ENCODE results near the gene LTA4H. TPM values are rescaled to one million over a fixed set of nuclear protein-coding genes. Genes with fewer than 3 reads are reported as not detected.
A peak's percentile ranks its signal among the peaks of the same experiment; 100 is the strongest.

LTA4H gene
- total RNA-seq, 1 donor from 2014 or later, result 64.1 TPM

GRCh38 chr12:96034621-96035282 is 635 bp downstream of the LTA4H start:
- intact Hi-C loops (cut with micrococcal nuclease), result loop anchor here (1.0 to 5.0 kb wide), 8 partner anchors 13 to 873 kb away; partner anchors contain the start of genes AMDHD1, CCDC38, CFAP54 and FGD6
- peak; percentile 73 for DNase-seq
- H3K4me1 Mint-ChIP-seq, result peaks cover 11% of the 10 kb centered on the region

DNA sequence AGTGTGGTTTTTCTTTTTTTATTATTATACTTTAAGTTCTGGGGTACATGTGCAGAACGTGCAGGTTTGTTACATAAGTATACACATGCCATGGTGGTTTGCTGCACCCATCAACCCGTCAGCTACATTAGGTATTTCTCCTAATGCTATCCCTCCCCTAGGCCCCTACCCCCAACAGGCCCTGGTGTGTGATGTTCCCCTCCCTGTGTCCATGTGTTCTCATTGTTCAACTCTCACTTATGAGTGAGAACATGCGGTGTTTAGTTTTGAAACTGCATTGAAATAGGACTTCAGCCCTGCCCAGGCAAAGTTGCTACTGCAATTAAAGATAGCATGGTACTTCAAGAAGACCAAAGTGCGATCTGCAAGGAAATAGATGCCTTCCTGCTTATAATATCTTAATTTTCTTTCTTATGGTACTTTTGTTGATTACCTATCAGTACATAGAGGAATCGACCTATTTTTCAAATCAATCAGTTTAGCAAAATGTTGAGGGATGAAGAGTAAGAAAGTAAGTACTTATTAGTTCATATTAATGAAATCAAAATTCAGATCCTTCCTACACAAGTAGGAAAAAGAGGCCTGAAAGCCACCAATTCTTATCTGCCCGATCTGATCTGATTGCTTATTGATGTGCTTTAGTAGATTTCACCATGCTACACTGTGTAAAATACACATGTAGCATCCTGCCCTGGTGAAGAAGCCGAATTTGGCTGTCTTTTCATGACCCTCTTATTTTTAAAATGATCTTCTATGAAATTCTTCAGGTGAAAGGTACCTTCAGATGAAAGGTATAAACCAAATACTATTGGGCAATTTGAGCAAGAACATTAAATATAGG is 1.6 kb downstream of the LTA4H start:
- H3K27ac Mint-ChIP-seq, result no peak overlapping the region
- DNase-seq, result no peak
- no peaks in the 10 kb centered on the region for H3K27me3 Mint-ChIP-seq
- H3K36me3 Mint-ChIP-seq (ENCODE audit: low read depth), result peaks cover 2% of the 10 kb centered on the region
- H3K4me1 Mint-ChIP-seq, result peaks cover 12% of the 10 kb centered on the region
- no peaks in the 10 kb centered on the region for H3K9me3 Mint-ChIP-seq
- H3K4me3 Mint-ChIP-seq, result no peak overlapping the region
- intact Hi-C loops (cut with micrococcal nuclease), result loop anchor here (2.0 kb wide), 1 partner anchor 91 kb away; the partner anchor contains the start of genes AMDHD1 and CCDC38

More at GRCh38 chr12:96034621-96035282, 635 bp downstream of the LTA4H start:
- Mint-ChIP-seq H3K36me3 (ENCODE audit: low read depth) (peaks cover 2% of the 10 kb centered on the region), H3K27ac (no peak overlapping the region), H3K9me3 (no peaks in the 10 kb centered on the region), H3K27me3 (no peaks in the 10 kb centered on the region), H3K4me3 (no peak overlapping the region)

GRCh38 chr12:96029826-96030225 is 5.6 kb downstream of the LTA4H start:
- Mint-ChIP-seq H3K27me3 (no peaks in the 10 kb centered on the region), H3K4me3 (no peak overlapping the region), H3K27ac (no peak overlapping the region), H3K9me3 (no peaks in the 10 kb centered on the region), H3K4me1 (peaks cover 12% of the 10 kb centered on the region), H3K36me3 (ENCODE audit: low read depth) (peaks cover 20% of the 10 kb centered on the region)
- intact Hi-C loops (cut with micrococcal nuclease), result no loop called here
- peak; percentile 37 for DNase-seq

DNA sequence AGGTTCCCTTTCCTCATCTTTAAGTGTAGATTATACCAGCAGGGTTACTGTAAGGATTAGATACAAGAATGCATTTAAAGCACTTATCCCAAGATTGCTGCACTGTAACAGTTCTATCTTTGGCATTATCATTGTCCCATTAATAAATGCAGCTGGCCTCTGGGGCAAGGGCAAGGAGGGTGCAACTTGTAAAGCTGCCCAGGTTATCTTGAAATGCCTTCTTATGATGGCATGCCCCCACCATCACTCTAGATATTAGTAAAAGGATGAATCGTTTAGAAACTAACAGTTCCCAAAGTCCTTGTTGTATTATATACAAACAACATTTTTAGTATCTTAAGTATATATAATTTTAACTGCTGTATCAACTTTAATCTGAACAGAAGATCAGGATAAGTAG is 6.8 kb downstream of the LTA4H start:
- Mint-ChIP-seq H3K4me1 (peaks cover 9% of the 10 kb centered on the region), H3K4me3 (no peak overlapping the region), H3K27ac (no peak overlapping the region), H3K36me3 (ENCODE audit: low read depth) (peaks cover 24% of the 10 kb centered on the region), H3K27me3 (no peaks in the 10 kb centered on the region), H3K9me3 (no peaks in the 10 kb centered on the region)
- intact Hi-C loops (cut with micrococcal nuclease), result no loop called here
- peak; percentile 28 for DNase-seq

GRCh38 chr12:96026331-96026730 is 9.1 kb downstream of the LTA4H start:
- Mint-ChIP-seq H3K4me1 (peaks cover 6% of the 10 kb centered on the region), H3K9me3 (no peaks in the 10 kb centered on the region), H3K27me3 (no peaks in the 10 kb centered on the region), H3K36me3 (ENCODE audit: low read depth) (peaks cover 33% of the 10 kb centered on the region), H3K4me3 (no peak overlapping the region), H3K27ac (no peak overlapping the region)
- intact Hi-C loops (cut with micrococcal nuclease), result no loop called here
- DNase-seq, result no peak

DNA sequence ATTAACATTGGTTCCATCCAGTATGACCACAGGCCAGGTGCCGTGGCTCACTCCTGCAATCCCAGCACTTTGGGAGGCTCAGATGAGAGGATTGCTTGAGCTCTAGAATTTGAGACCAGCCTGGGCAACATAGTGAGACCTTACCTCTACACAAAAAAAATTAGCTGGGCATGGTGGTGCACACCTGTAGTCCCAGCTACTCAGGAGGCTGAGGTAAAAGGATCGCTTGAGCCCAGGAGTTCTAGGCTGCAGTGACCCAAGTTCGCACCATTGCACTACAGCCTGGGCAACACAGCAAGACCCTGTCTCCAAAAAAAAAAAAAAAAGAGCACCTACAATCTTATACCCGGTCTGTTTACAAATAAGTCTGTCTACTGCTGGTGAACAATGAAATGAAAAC is 9.9 kb downstream of the LTA4H start:
- no peaks in the 10 kb centered on the region for H3K9me3 Mint-ChIP-seq
- intact Hi-C loops (cut with micrococcal nuclease), result no loop called here
- no peaks in the 10 kb centered on the region for H3K27me3 Mint-ChIP-seq
- H3K4me1 Mint-ChIP-seq, result peaks cover 6% of the 10 kb centered on the region
- H3K36me3 Mint-ChIP-seq (ENCODE audit: low read depth), result peaks cover 33% of the 10 kb centered on the region
- H3K4me3 Mint-ChIP-seq, result no peak overlapping the region
- no peak overlapping the region for H3K27ac Mint-ChIP-seq
- no peak for DNase-seq

DNA sequence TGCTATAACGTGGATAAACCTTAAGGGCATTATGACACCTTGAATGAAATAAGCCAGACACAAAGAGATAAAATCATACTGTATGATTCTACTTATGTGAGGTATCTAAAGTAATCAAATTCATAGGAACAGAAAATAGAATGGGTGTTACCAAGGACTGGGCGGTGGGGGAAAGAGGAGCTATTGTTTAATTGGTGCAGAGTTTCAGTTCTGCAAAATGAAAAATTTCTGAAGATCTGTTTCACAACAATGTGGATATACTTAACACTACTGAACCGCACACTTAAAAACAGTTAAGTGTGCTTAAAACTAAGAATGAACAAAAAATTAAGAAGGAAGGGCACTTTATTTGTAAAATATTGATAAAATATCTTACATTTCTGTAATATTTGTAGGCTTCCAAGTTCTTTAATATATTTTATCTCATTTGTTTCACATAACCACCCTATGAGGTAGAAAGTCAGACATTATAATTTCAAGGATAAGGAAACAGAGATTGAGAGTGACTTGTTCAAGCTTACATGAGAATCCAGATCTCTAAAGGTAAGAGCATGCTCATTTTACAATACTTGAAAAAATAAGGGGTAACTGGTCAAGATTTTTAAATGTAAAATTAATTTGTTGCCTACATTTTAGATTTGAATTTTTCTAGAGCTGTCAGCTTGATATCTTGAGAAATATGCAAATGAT is 14.9 kb downstream of the LTA4H start:
- no peak overlapping the region for H3K27ac Mint-ChIP-seq
- no peaks in the 10 kb centered on the region for H3K27me3 Mint-ChIP-seq
- intact Hi-C loops (cut with micrococcal nuclease), result no loop called here
- H3K4me3 Mint-ChIP-seq, result no peak overlapping the region
- H3K36me3 Mint-ChIP-seq (ENCODE audit: low read depth), result peaks cover 34% of the 10 kb centered on the region
- H3K4me1 Mint-ChIP-seq, result no peaks in the 10 kb centered on the region
- no peaks in the 10 kb centered on the region for H3K9me3 Mint-ChIP-seq
- no peak for DNase-seq

- Mint-ChIP-seq H3K4me3 (no peak overlapping the region), H3K4me1 (no peaks in the 10 kb centered on the region), H3K9me3 (no peaks in the 10 kb centered on the region), H3K27ac (no peak overlapping the region), H3K27me3 (no peaks in the 10 kb centered on the region), H3K36me3 (ENCODE audit: low read depth) (peaks cover 31% of the 10 kb centered on the region)
- peak; percentile 55 for DNase-seq
- intact Hi-C loops (cut with micrococcal nuclease), result no loop called here
These were observed 19.7 kb downstream of the LTA4H start for GRCh38 chr12:96015672-96016071.

GRCh38 chr12:96014943-96015599 is 20.3 kb downstream of the LTA4H start:
- H3K4me3 Mint-ChIP-seq, result no peak overlapping the region
- no peak overlapping the region for H3K27ac Mint-ChIP-seq
- DNase-seq, result no peak
- no peaks in the 10 kb centered on the region for H3K27me3 Mint-ChIP-seq
- no peaks in the 10 kb centered on the region for H3K9me3 Mint-ChIP-seq
- peaks cover 34% of the 10 kb centered on the region for H3K36me3 Mint-ChIP-seq (ENCODE audit: low read depth)
- no peaks in the 10 kb centered on the region for H3K4me1 Mint-ChIP-seq
- intact Hi-C loops (cut with micrococcal nuclease), result no loop called here

- H3K4me1 Mint-ChIP-seq, result no peaks in the 10 kb centered on the region
- peaks cover 41% of the 10 kb centered on the region for H3K36me3 Mint-ChIP-seq (ENCODE audit: low read depth)
- no peaks in the 10 kb centered on the region for H3K27me3 Mint-ChIP-seq
- H3K4me3 Mint-ChIP-seq, result no peak overlapping the region
- no peak for DNase-seq
- H3K27ac Mint-ChIP-seq, result no peak overlapping the region
- intact Hi-C loops (cut with micrococcal nuclease), result no loop called here
- H3K9me3 Mint-ChIP-seq, result no peaks in the 10 kb centered on the region
These were observed 27.7 kb downstream of the LTA4H start for GRCh38 chr12:96007729-96008128.

GRCh38 chr12:96006727-96007126 is 28.7 kb downstream of the LTA4H start:
- intact Hi-C loops (cut with micrococcal nuclease), result no loop called here
- H3K4me3 Mint-ChIP-seq, result no peak overlapping the region
- no peaks in the 10 kb centered on the region for H3K4me1 Mint-ChIP-seq
- H3K27ac Mint-ChIP-seq, result no peak overlapping the region
- H3K9me3 Mint-ChIP-seq, result no peaks in the 10 kb centered on the region
- DNase-seq, result no peak
- no peaks in the 10 kb centered on the region for H3K27me3 Mint-ChIP-seq
- H3K36me3 Mint-ChIP-seq (ENCODE audit: low read depth), result peaks cover 41% of the 10 kb centered on the region

- H3K9me3 Mint-ChIP-seq, result no peaks in the 10 kb centered on the region
- intact Hi-C loops (cut with micrococcal nuclease), result no loop called here
These were observed 34.5 kb downstream of the LTA4H start for GRCh38 chr12:96000858-96001257.

GRCh38 chr12:95999484-95999883 is 35.9 kb downstream of the LTA4H start:
- H3K4me1 Mint-ChIP-seq, result peaks cover 9% of the 10 kb centered on the region
- no peak for DNase-seq
- intact Hi-C loops (cut with micrococcal nuclease), result loop anchor here (2.0 kb wide), 1 partner anchor 57 kb away; the partner anchor contains the start of genes AMDHD1 and CCDC38
- no peaks in the 10 kb centered on the region for H3K9me3 Mint-ChIP-seq
- peaks cover 15% of the 10 kb centered on the region for H3K36me3 Mint-ChIP-seq (ENCODE audit: low read depth)
- H3K27ac Mint-ChIP-seq, result no peak overlapping the region
- H3K27me3 Mint-ChIP-seq, result no peaks in the 10 kb centered on the region
- H3K4me3 Mint-ChIP-seq, result no peak overlapping the region

More at GRCh38 chr12:96000858-96001257, 34.5 kb downstream of the LTA4H start:
- Mint-ChIP-seq H3K36me3 (ENCODE audit: low read depth) (peaks cover 26% of the 10 kb centered on the region), H3K4me1 (peaks cover 9% of the 10 kb centered on the region), H3K27ac (no peak overlapping the region), H3K27me3 (no peaks in the 10 kb centered on the region), H3K4me3 (no peak overlapping the region)
- no peak for DNase-seq

Measured in activated CD4-positive, alpha-beta T cell treated with anti-CD3 and anti-CD28 coated beads, Interleukin-2, amount 10 ng/mL, durations not matched to agents 24 days and 14 days (primary cell).